ENCODE measurements around the gene CGB1. TPM values are rescaled to one million over a fixed set of nuclear protein-coding genes. Genes with fewer than 3 reads are reported as not detected.

The CGB1 gene
- total and polyA plus RNA-seq, 2 of the 13 experiments (the other 11 are each of a cell fraction or from before 2014, with no cell fraction given), result not detected

- TF ChIP-seq ZBTB43 (CRISPR knock-in tag; conservative IDR thresholded peaks at IDR 0.05), result 0 out of 2 replicates have a peak, but pooled peaks have one; percentile 13
- 0 out of 2 replicates have a peak, but pooled peaks have one; percentile 17 for TF ChIP-seq NR0B2 (CRISPR knock-in tag; IDR thresholded peaks at IDR 0.05)
- TF ChIP-seq FOXO1 (CRISPR knock-in tag; IDR thresholded peaks at IDR 0.05), result no peak
- TF ChIP-seq ZNF501 (CRISPR knock-in tag; IDR thresholded peaks at IDR 0.05), result no peak
- no peak for TF ChIP-seq RNF2 (conservative IDR thresholded peaks at IDR 0.05; ENCODE audit: low read depth)
- TF ChIP-seq ZBTB46 (CRISPR knock-in tag; IDR thresholded peaks at IDR 0.05; ENCODE audit: borderline replicate concordance), result no peak
- no peak for TF ChIP-seq HOXA7 (CRISPR knock-in tag; IDR thresholded peaks at IDR 0.05)
- peak; percentile 70; the same call in 1 of the 2 replicates for TF ChIP-seq PHF8 (CRISPR knock-in tag; IDR thresholded peaks at IDR 0.05)
- no peak for TF ChIP-seq UBTF (CRISPR knock-in tag; IDR thresholded peaks at IDR 0.05)
- no peak for TF ChIP-seq ZNF670 (CRISPR knock-in tag; IDR thresholded peaks at IDR 0.05; ENCODE audit: borderline replicate concordance)
- no peak for TF ChIP-seq ZNF180 (CRISPR knock-in tag; IDR thresholded peaks at IDR 0.05; ENCODE audit: borderline replicate concordance, low read depth)
- TF ChIP-seq CERS6 (CRISPR knock-in tag; IDR thresholded peaks at IDR 0.05), result no peak
- no peak for TF ChIP-seq NFAT5 (CRISPR knock-in tag; IDR thresholded peaks at IDR 0.05)
- no peak for TF ChIP-seq MTF1 (CRISPR knock-in tag; IDR thresholded peaks at IDR 0.05)
- no peak for TF ChIP-seq HINFP (CRISPR knock-in tag; IDR thresholded peaks at IDR 0.05; ENCODE audit: low read depth)
Measured at GRCh38 chr19:48992581-48993174, 44.0 kb downstream of the CGB1 start (continued).
